ENCODE results near the gene SHTN1.

DNA sequence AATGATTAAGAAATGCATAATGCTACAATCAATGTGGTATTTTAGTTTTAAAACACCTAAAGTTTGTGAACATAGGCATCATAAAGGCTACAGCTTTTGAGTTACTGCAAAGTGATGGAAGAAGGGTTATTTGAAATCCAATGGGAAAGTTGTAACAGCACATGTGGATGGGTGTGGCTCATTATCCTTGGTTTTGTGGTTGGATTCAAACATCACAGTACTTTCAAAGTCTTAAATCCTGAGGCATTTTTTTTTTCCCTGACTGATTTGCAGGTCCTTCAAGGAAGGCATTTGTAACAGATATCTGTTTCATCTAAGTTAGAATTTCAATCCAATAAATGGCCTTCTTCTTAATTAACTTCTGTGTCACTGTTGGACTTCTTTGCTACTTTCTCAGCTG is 9.8 kb upstream of the SHTN1 start:
- TF ChIP-seq, protein P1, sequence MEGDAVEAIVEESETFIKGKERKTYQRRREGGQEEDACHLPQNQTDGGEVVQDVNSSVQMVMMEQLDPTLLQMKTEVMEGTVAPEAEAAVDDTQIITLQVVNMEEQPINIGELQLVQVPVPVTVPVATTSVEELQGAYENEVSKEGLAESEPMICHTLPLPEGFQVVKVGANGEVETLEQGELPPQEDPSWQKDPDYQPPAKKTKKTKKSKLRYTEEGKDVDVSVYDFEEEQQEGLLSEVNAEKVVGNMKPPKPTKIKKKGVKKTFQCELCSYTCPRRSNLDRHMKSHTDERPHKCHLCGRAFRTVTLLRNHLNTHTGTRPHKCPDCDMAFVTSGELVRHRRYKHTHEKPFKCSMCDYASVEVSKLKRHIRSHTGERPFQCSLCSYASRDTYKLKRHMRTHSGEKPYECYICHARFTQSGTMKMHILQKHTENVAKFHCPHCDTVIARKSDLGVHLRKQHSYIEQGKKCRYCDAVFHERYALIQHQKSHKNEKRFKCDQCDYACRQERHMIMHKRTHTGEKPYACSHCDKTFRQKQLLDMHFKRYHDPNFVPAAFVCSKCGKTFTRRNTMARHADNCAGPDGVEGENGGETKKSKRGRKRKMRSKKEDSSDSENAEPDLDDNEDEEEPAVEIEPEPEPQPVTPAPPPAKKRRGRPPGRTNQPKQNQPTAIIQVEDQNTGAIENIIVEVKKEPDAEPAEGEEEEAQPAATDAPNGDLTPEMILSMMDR (IDR thresholded peaks at IDR 0.05), result no peak
- no peak for TF ChIP-seq POLR2A (IDR thresholded peaks at IDR 0.05)
- TF ChIP-seq EP300 (IDR thresholded peaks at IDR 0.05), result no peak

All from suprapubic skin (tissue), 3 donors.